Body of pancreas (tissue), 4 donors: ENCODE results near the gene CRACR2A.

Experiments
- POLR2A ChIP-seq, 3 donors: fragments of 450-650 bp; IDR thresholded peaks; one replicate each; pipeline ENCODE4 v1.6.1; 2016; ENCODE audit warnings: antibody characterized with exemption in 3 of 3, mild to moderate bottlenecking in 2 of 3
- TF ChIP-seq, protein P1 (sequence below), 7 experiments: fragments of 450-650 bp in 4 of 7; fragments of 200-600 bp in 3 of 7; sonication (generic) in 3 of 7; IDR thresholded peaks; one replicate each; pipeline ENCODE4 v1.5.1; 2016 to 2019; ENCODE audit warnings: antibody characterized with exemption in 7 of 7

DNA sequence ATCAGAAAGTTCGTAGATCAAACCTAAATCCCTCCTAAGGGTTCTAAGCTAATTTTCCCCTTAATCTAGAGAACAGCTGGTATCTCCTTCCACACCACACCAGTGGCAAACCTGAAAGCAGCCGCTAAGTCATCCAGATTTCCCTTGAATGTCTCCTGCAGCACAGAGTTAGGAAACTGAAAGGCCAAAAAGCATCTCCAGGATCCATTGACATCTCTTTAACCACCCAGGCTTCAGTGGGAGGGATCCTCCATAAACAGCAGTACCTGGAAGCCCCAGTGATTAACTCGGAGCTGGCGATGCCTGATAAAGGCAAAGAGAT lies 47.6 kb downstream of the CRACR2A start:
- TF ChIP-seq, protein P1, sequence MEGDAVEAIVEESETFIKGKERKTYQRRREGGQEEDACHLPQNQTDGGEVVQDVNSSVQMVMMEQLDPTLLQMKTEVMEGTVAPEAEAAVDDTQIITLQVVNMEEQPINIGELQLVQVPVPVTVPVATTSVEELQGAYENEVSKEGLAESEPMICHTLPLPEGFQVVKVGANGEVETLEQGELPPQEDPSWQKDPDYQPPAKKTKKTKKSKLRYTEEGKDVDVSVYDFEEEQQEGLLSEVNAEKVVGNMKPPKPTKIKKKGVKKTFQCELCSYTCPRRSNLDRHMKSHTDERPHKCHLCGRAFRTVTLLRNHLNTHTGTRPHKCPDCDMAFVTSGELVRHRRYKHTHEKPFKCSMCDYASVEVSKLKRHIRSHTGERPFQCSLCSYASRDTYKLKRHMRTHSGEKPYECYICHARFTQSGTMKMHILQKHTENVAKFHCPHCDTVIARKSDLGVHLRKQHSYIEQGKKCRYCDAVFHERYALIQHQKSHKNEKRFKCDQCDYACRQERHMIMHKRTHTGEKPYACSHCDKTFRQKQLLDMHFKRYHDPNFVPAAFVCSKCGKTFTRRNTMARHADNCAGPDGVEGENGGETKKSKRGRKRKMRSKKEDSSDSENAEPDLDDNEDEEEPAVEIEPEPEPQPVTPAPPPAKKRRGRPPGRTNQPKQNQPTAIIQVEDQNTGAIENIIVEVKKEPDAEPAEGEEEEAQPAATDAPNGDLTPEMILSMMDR (IDR thresholded peaks at IDR 0.05) = no peak
- no peak for TF ChIP-seq POLR2A (IDR thresholded peaks at IDR 0.05)
